GM12872 (cell line): Measurements from ENCODE around the gene ZNF17.
A peak's percentile ranks its signal among the peaks of the same experiment; 100 is the strongest.

Experiments used
- TF ChIP-seq, protein P1 (sequence below): IDR thresholded peaks from 3 replicates; pipeline ENCODE4 v1.5.1; 2011; ENCODE audit warnings: low read depth, mild to moderate bottlenecking, low read length, moderate library complexity; ENCODE audit not compliant: insufficient read depth

Gene ZNF17

DNA sequence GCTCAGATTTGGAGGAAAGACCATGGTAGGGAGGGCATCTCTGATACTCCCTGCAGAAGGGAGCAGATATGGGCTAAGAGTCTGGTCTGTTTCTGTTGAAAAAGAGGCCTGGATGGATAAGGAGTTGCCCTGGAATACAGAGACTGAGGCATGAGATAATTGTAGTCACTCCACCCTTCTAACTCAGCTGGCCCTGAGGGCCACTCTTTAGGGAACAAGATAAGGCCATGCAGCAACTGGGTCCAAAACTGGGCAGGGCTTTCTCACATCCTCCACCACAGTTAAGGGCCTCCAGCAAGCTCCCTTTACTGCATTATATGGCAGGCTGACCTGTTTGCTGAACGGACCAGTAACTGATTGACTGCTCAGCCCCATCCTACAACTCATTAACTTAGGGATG, 25.5 kb downstream of the ZNF17 start:
- TF ChIP-seq, protein P1, sequence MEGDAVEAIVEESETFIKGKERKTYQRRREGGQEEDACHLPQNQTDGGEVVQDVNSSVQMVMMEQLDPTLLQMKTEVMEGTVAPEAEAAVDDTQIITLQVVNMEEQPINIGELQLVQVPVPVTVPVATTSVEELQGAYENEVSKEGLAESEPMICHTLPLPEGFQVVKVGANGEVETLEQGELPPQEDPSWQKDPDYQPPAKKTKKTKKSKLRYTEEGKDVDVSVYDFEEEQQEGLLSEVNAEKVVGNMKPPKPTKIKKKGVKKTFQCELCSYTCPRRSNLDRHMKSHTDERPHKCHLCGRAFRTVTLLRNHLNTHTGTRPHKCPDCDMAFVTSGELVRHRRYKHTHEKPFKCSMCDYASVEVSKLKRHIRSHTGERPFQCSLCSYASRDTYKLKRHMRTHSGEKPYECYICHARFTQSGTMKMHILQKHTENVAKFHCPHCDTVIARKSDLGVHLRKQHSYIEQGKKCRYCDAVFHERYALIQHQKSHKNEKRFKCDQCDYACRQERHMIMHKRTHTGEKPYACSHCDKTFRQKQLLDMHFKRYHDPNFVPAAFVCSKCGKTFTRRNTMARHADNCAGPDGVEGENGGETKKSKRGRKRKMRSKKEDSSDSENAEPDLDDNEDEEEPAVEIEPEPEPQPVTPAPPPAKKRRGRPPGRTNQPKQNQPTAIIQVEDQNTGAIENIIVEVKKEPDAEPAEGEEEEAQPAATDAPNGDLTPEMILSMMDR, result no peak

DNA sequence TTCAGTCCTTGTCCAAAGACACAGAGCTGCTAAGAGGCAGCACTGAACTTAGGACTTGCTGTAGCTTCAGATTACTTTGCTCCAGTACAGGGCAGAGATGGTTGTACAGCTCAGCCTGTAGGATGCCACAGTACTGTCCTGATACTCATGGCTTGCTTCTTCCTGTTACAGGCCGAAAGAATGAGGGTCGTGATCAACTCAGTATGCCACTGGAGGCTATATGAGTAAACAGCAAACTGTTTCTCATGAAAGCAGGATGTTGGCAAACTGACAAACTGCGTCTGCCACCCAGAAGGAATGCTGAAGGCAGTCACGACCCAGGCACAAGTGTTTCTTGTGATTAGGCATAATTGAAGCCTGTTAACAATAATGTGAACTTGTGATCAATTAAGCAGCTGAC, 27.0 kb downstream of the ZNF17 start:
- TF ChIP-seq, protein P1, result no peak

DNA sequence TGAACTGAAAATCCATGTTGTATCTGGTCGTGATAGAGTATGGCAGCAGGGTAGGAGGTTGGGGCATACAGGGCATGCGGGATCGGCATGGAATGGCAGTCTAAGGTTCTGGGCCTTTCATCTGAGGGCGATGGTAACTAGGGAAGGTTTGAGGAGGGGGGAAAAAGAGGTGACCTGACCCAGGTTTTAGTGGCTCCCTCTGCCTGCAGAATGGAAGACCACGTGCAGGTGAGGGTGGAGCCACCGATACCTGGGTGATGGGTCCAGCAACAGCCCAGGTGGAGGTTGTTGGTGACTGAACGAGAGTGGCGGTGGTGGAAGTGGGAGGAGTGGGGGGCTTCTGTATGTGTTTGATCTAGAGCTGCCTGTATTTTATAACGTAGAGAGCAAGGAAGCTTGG, 28.0 kb downstream of the ZNF17 start:
- TF ChIP-seq, protein P1, result no peak

DNA sequence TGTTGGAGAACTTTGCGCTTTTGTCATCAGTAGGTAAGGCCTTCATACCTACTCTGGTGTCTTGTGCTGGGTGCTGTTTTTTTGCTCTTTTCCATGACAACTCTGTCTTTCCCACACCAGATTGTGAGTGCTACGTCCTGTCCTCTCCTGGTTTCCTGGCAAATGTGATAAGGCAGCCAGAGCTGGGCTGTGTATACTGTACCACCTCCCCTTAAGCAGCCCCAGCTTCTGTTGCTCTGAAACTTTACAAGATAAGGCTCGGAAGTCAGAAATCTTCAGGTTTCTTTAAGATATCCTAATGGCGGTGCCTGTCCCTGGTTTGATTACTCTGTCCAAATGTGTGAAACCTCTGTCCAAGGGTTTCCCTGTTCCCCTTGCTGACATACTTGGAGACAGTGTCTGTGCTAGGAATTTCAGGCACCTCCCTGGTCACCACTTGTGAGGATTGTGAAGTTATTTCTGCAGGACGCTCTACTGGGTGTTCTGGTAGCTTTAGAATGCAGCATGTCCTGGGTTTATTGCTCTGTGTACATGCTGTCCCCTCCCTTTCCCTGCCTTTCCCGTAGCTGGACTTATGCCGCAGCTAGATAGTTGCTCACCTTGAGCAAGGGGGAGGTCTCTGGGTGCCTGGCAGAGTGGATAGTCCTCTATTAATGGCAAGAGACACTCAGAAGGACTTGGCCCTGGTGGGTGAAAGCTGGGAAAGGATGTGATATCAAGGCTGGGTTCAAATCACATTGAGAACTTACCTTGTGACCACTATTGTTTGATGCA, 31.2 kb downstream of the ZNF17 start:
- TF ChIP-seq, protein P1, result no peak

DNA sequence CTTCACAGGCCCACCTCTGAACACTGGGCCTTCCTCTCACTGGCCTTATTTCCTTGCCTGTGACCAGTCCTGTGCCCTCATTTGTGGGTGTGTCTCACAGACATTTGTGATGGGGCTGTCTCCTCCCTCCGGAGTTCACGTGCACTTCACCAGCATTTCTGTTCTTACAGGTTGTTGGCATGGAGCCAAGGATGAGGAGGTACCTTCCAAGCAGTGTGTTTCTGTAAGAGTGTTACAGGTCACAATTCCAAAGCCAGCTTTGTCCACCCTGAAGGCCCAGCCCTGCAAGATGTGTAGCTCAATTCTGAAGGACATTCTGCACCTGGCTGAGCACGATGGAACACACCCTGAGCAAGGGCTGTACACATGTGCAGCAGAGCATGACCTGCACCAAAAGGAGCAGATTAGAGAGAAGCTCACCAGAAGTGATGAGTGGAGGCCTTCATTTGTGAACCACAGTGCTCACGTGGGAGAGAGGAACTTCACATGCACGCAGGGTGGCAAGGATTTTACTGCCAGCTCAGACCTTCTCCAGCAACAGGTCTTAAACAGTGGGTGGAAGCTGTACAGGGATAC, 32.2 kb downstream of the ZNF17 start:
- TF ChIP-seq, protein P1, result no peak

DNA sequence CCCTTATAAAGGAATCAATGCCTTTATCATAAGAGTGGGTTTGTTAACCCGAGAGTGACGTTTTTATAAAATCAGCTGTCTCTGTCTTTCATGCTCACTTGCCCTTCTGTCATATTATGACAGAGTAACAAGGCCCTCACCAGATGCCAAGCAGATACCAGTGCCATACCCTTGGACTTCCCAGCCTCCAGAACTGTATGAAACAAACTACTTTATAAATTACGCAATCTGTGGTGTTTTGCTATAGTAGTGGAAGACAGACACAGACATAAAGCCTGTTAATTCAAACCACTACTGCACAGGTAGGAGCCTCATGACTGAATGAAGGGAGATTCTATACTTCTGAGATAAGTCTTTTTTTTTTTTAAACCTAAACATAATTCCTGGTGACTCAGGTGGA, 41.3 kb downstream of the ZNF17 start:
- TF ChIP-seq, protein P1, result no peak

DNA sequence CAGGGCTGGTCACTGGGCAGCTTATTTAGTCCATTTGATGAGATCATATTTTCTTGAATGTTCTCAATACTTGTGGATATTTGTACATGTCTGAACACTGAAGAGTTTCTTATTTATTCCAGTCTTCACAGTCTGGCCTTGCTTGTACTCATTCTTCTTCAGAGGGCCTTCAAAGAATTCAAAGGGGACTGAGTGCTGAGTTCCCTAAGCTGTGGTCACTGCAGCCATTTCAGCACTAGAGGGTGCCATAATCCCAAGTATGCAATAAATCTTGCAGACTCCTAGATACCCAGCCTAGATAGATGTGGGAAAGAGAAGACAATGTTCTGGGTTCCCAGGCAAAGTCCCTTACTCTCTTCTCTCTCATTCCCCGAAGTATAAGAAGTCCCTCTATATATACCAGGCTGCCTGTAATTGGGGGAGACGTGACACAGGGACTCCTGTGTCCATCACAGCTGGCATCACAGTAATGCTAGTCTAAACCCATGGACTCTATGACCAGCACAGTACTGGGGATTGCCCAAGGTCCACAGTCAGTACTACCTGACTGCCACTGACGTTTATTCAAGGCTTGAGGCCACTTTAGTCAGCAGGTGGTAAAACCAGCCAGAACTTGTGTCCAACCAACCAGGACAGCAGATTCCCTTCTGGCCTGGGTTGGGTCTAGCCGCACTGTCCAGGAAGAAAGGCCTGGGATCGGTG, 54.9 kb downstream of the ZNF17 start:
- TF ChIP-seq, protein P1, result peak; percentile 58
